AG08395 (cell line): ENCODE results near the gene MAML1.
A peak's percentile ranks its signal among the peaks of the same experiment; 100 is the strongest.
"Not testable (repeated sequence)": the region's sequence is repeated elsewhere in the genome, so short reads cannot be mapped to it uniquely, and the experiment has no call there.

Experiments
- DNase-seq: peaks from one replicate; pipeline ENCODE4 v3.0.0; 2012; ENCODE audit warnings: mixed read lengths, low spot score

MAML1 gene

GRCh38 chr5:179732412-179732917 lies at the start of gene MAML1:
MAML1 (plus strand) TSS chr5:179732822; CDS start chr5:179733113, 291 bp downstream.
- peak; percentile 99 for DNase-seq

GRCh38 chr5:179689212-179689611 lies 43.4 kb upstream of the MAML1 start:
- DNase-seq = not testable (repeated sequence)

- no peak for DNase-seq
These were observed 38.1 kb upstream of the MAML1 start for GRCh38 chr5:179694561-179694960.

GRCh38 chr5:179696603-179697002 lies 36.0 kb upstream of the MAML1 start:
- no peak for DNase-seq

GRCh38 chr5:179697108-179697507 lies 35.5 kb upstream of the MAML1 start:
- DNase-seq = no peak

GRCh38 chr5:179697543-179697942 lies 35.1 kb upstream of the MAML1 start:
- not testable (repeated sequence) for DNase-seq

- peak; percentile 100 for DNase-seq
These were observed 34.4 kb upstream of the MAML1 start for GRCh38 chr5:179697993-179698934.

GRCh38 chr5:179698935-179699615 lies 33.5 kb upstream of the MAML1 start, which contains the start of gene CANX:
CANX (plus strand) TSS chr5:179698967; CDS start chr5:179705682, 6,715 bp downstream.
- DNase-seq = peak; percentile 39

GRCh38 chr5:179699616-179700237 lies 32.9 kb upstream of the MAML1 start:
- DNase-seq = peak; percentile 53

GRCh38 chr5:179700401-179700918 lies 32.2 kb upstream of the MAML1 start:
- no peak for DNase-seq

GRCh38 chr5:179716286-179716685 lies 16.3 kb upstream of the MAML1 start:
- DNase-seq = no peak

- no peak for DNase-seq
These were observed 12.4 kb upstream of the MAML1 start for GRCh38 chr5:179720222-179720621.

GRCh38 chr5:179724163-179724562 lies 8.5 kb upstream of the MAML1 start:
- DNase-seq = no peak

- no peak for DNase-seq
These were observed 5.5 kb upstream of the MAML1 start for GRCh38 chr5:179727106-179727505.

- DNase-seq = no peak
These were observed 3.3 kb upstream of the MAML1 start for GRCh38 chr5:179729303-179729702.

GRCh38 chr5:179729727-179730126 lies 2.9 kb upstream of the MAML1 start:
- DNase-seq = no peak

GRCh38 chr5:179730356-179730755 lies 2.3 kb upstream of the MAML1 start:
- no peak for DNase-seq

- DNase-seq = no peak
These were observed 1.8 kb upstream of the MAML1 start for GRCh38 chr5:179730852-179731251.

GRCh38 chr5:179731791-179732411 lies 721 bp upstream of the MAML1 start:
- peak; percentile 64 for DNase-seq

- peak; percentile 14 for DNase-seq
These were observed 523 bp downstream of the MAML1 start for GRCh38 chr5:179732918-179733771.

- DNase-seq = peak; percentile 29
These were observed 1.1 kb downstream of the MAML1 start for GRCh38 chr5:179733772-179734126.
